H9 (cell line): ENCODE measurements around the gene TBX19. TPM values are rescaled to one million over a fixed set of nuclear protein-coding genes. Genes with fewer than 3 reads are reported as not detected.
A peak's percentile ranks its signal among the peaks of the same experiment; 100 is the strongest.

ENCODE experiments used
- DNase-seq: peaks from one replicate; pipeline ENCODE4 v3.0.0-alpha.2; 2017
- H2AFZ ChIP-seq: one replicate; pipeline ENCODE4 v1.6.1; 2013; ENCODE audit warnings: mild to moderate bottlenecking, low read length, control low read depth, moderate library complexity
- H2AK5ac ChIP-seq: 2 replicates; pipeline ENCODE4 v1.6.1; 2013; ENCODE audit warnings: low read length, control low read depth, mixed read lengths; ENCODE audit not compliant: insufficient read length
- H2BK120ac ChIP-seq: one replicate; pipeline ENCODE4 v1.6.1; 2013; ENCODE audit warnings: low read depth, mild to moderate bottlenecking, low read length, control low read depth, inconsistent platforms; ENCODE audit not compliant: poor library complexity, severe bottlenecking
- H2BK12ac ChIP-seq: 2 replicates; pipeline ENCODE4 v1.6.1; 2013; ENCODE audit warnings: low read length, control low read depth, mixed read lengths, low read depth; ENCODE audit not compliant: insufficient read length
- H2BK15ac ChIP-seq: 2 replicates; pipeline ENCODE4 v1.6.1; 2013; ENCODE audit warnings: low read depth, low read length, control low read depth
- H2BK20ac ChIP-seq: one replicate; pipeline ENCODE4 v1.6.1; 2013; ENCODE audit warnings: low read depth, mild to moderate bottlenecking, low read length, control low read depth, inconsistent platforms; ENCODE audit not compliant: poor library complexity, severe bottlenecking
- H2BK5ac ChIP-seq: 2 replicates; pipeline ENCODE4 v1.6.1; 2013; ENCODE audit warnings: low read length, control low read depth, mixed read lengths; ENCODE audit not compliant: insufficient read length
- H3K14ac ChIP-seq: 2 replicates; pipeline ENCODE4 v1.6.1; 2013; ENCODE audit warnings: low read length, control low read depth; ENCODE audit not compliant: insufficient read depth
- H3K18ac ChIP-seq: 2 replicates; pipeline ENCODE4 v1.6.1; 2013; ENCODE audit warnings: low read depth, mild to moderate bottlenecking, mixed read lengths, low read length, control low read depth; ENCODE audit not compliant: insufficient read length
- H3K23ac ChIP-seq: 2 replicates; pipeline ENCODE4 v1.6.1; 2013; ENCODE audit warnings: low read length, control low read depth, mixed read lengths, low read depth; ENCODE audit not compliant: insufficient read length
- H3K23me2 ChIP-seq: 2 replicates; pipeline ENCODE4 v1.6.1; 2013; ENCODE audit warnings: low read depth, mild to moderate bottlenecking, mixed read lengths, low read length, control low read depth; ENCODE audit not compliant: insufficient read length, poor library complexity, severe bottlenecking
- H3K27ac ChIP-seq: 2 replicates; pipeline ENCODE4 v1.5.1; 2013; ENCODE audit warnings: low read length, control low read depth, mixed read lengths, low read depth; ENCODE audit not compliant: insufficient read length
- H3K27me3 ChIP-seq: 2 replicates; pipeline ENCODE4 v1.6.1; 2013; ENCODE audit warnings: low read length, control low read depth, inconsistent platforms; ENCODE audit not compliant: insufficient read depth
- H3K4ac ChIP-seq: 2 replicates; pipeline ENCODE4 v1.6.1; 2013; ENCODE audit warnings: low read depth, mild to moderate bottlenecking, control low read depth, inconsistent platforms, low read length, moderate library complexity
- H3K4me1 ChIP-seq: 2 replicates; pipeline ENCODE4 v1.6.1; 2013; ENCODE audit warnings: low read length, control low read depth, inconsistent platforms; ENCODE audit not compliant: insufficient read depth
- H3K4me2 ChIP-seq: 2 replicates; pipeline ENCODE4 v1.6.1; 2013; ENCODE audit warnings: low read length, control low read depth, mixed read lengths; ENCODE audit not compliant: insufficient read length, insufficient read depth
- H3K56ac ChIP-seq: 2 replicates; pipeline ENCODE4 v1.6.1; 2013; ENCODE audit warnings: low read depth, mild to moderate bottlenecking, mixed read lengths, low read length, control low read depth; ENCODE audit not compliant: insufficient read length
- H3K79me1 ChIP-seq: 2 replicates; pipeline ENCODE4 v1.6.1; 2013; ENCODE audit warnings: low read depth, mild to moderate bottlenecking, moderate library complexity, low read length, control low read depth, inconsistent platforms; ENCODE audit not compliant: insufficient read depth, poor library complexity, severe bottlenecking
- H3K79me2 ChIP-seq: 2 replicates; pipeline ENCODE4 v1.6.1; 2013; ENCODE audit warnings: low read length, control low read depth, inconsistent platforms; ENCODE audit not compliant: insufficient read depth
- H3K9ac ChIP-seq: 2 replicates; pipeline ENCODE4 v1.6.1; 2013; ENCODE audit warnings: low read length, control low read depth, mixed read lengths; ENCODE audit not compliant: insufficient read length; ENCODE audit errors: extremely low read depth
- H3K9me3 ChIP-seq: one replicate; pipeline ENCODE4 v1.6.1; 2013; ENCODE audit warnings: low read depth, low read length, inconsistent platforms; ENCODE audit not compliant: control insufficient read depth
- H3T11ph ChIP-seq: one replicate; pipeline ENCODE4 v1.6.1; 2013; ENCODE audit warnings: mild to moderate bottlenecking, low read length, control low read depth, inconsistent platforms
- H4K20me1 ChIP-seq: one replicate; pipeline ENCODE4 v1.6.1; 2013; ENCODE audit not compliant: control insufficient read depth, insufficient read length, insufficient read depth
- H4K5ac ChIP-seq: 2 replicates; pipeline ENCODE4 v1.6.1; 2013; ENCODE audit warnings: low read depth, mild to moderate bottlenecking, mixed read lengths, low read length, control low read depth; ENCODE audit not compliant: insufficient read length
- H4K8ac ChIP-seq: replicated peaks from 2 replicates; pipeline ENCODE4 v1.6.1; 2013; ENCODE audit warnings: low read length, control low read depth, mixed read lengths, low read depth; ENCODE audit not compliant: insufficient read length
- H4K91ac ChIP-seq: 2 replicates; pipeline ENCODE4 v1.6.1; 2013; ENCODE audit warnings: low read depth, mild to moderate bottlenecking, moderate library complexity, mixed read lengths, low read length, control low read depth; ENCODE audit not compliant: insufficient read length
- H3K27ac Mint-ChIP-seq, 3 experiments: 2 replicates in 2 of 3; 3 replicates in 1 of 3; pipeline ENCODE4 v1.8.0; 2020 to 2021; ENCODE audit warnings: mixed read lengths in 3 of 3, mild to moderate bottlenecking in 1 of 3, moderate library complexity in 1 of 3
- H3K27me3 Mint-ChIP-seq: 2 replicates; pipeline ENCODE4 v1.8.0; 2021; ENCODE audit warnings: low read depth, mild to moderate bottlenecking, moderate library complexity, mixed read lengths
- H3K36me3 Mint-ChIP-seq, 3 experiments: 2 replicates in 2 of 3; 3 replicates in 1 of 3; pipeline ENCODE4 v1.8.0; 2020 to 2021; ENCODE audit warnings: low read depth in 3 of 3, mixed read lengths in 3 of 3; ENCODE audit not compliant: insufficient read depth in 1 of 3
- H3K4me1 Mint-ChIP-seq, 2 experiments: 2 replicates each; pipeline ENCODE4 v1.8.0; 2020; ENCODE audit warnings: mixed read lengths in 2 of 2
- H3K4me3 Mint-ChIP-seq, 2 experiments: 2 replicates in 1 of 2; 3 replicates in 1 of 2; pipeline ENCODE4 v1.8.0; 2020 to 2021; ENCODE audit warnings: mild to moderate bottlenecking in 2 of 2, mixed read lengths in 2 of 2, moderate library complexity in 1 of 2
- H3K9me3 Mint-ChIP-seq, 2 experiments: 2 replicates in 1 of 2; 3 replicates in 1 of 2; pipeline ENCODE4 v1.8.0; 2020; ENCODE audit warnings: mild to moderate bottlenecking in 2 of 2, mixed read lengths in 2 of 2, moderate library complexity in 1 of 2
- WGBS: extraction: QIAGEN DNeasy Blood & Tissue Kit; methylation state at CpG from one replicate; pipeline ENCODE4 v1.1.7; 2013; ENCODE audit warnings: missing lambda C conversion rate, low lambda C conversion rate, mixed read lengths; ENCODE audit not compliant: insufficient read length; ENCODE audit errors: extremely low coverage; 5-methylcytosine and 5-hydroxymethylcytosine counted together
- total RNA-seq: library from RNA; stranded (reverse); gene quantifications from 2 replicates; pipeline ENCODE4 v1.2.1, GENCODE V29; 2021
- TF ChIP-seq, protein P1 (sequence below): fragments of 200-600 bp; sonication (generic); conservative IDR thresholded peaks from 3 replicates; pipeline ENCODE4 v1.8.0; 2021; ENCODE audit warnings: antibody characterized with exemption, mild to moderate bottlenecking

The TBX19 gene
- total RNA-seq, 1 experiment from 2014 or later, result 0.48 TPM

DNA sequence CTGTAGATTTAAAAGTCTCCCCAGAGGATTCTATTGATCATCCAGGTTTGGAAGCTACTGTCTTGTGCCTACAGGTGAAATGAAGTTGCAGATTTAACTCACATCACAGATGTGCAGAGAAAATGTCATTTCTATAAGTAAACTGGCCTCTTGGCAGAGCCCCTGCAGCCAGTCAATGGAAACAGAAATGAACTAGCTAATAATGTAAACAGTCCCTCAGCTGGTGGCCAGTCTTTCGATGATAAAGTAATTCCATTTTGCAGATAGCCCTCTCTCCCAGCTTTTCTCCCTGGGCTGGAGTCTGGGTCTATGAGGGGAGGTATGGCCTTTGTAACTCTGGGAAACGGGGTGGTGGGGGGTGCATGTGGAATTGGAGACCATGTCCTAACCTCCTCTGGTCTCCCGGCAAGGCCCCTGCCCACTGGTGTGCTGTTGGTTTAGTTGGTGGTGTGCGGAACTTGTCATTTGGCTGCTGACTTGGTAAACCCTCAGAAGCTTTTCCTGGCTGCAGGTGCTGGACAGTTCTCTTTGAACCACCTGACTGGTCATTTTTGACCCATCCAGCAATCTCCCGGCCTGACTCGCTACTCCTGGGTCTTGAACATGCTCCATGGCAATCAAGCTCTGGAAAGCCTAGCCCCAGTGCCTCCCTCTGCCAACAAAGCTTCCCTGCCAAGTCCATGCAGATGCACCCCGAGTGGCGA is 14.9 kb downstream of the TBX19 start:
- WGBS, result no CpG with 5 or more reads among the region's 8 CpGs

More for the DNA sequence above, 14.9 kb downstream of the TBX19 start:
- Histone ChIP-seq H4K8ac (no peak overlapping the region), H3K9ac (no peak overlapping the region), H2BK5ac (no peak overlapping the region), H4K20me1 (no peaks in the 10 kb centered on the region), H3K27me3 (no peaks in the 10 kb centered on the region), H3K79me2 (no peaks in the 10 kb centered on the region), H4K91ac (no peak overlapping the region), H3K23ac (no peak overlapping the region), H3K27ac (no peak overlapping the region), H2BK15ac (no peak overlapping the region), H2BK20ac (no peak overlapping the region), H3K9me3 (no peaks in the 10 kb centered on the region), H3K79me1 (no peaks in the 10 kb centered on the region), H3K4me1 (peaks cover 3% of the 10 kb centered on the region; the same call in 1 of the 2 replicates), H4K5ac (no peak overlapping the region), H3K4me2 (no peak overlapping the region), H2AFZ (no peak overlapping the region), H2BK120ac (no peak overlapping the region), H3K23me2 (no peaks in the 10 kb centered on the region), H2BK12ac (no peak overlapping the region), H3K14ac (no peak overlapping the region), H3K56ac (no peak overlapping the region), H2AK5ac (no peak overlapping the region), H3K4ac (no peak overlapping the region), H3T11ph (no peak overlapping the region), H3K18ac (no peak overlapping the region)
- Mint-ChIP-seq H3K27ac (peak overlapping the region in 1 of 3 experiments; percentile 18; a peak in 2 of 7 replicates), H3K27me3 (no peaks in the 10 kb centered on the region), H3K9me3 (peaks cover 0 to 2% of the 10 kb centered on the region in 2 experiments; a peak in 1 of 5 replicates), H3K4me3 (no peak overlapping the region), H3K4me1 (peaks cover 9 to 10% of the 10 kb centered on the region in 2 experiments), H3K36me3 (no peaks in the 10 kb centered on the region; a peak in 1 of 7 replicates)
- DNase-seq, result no peak
- TF ChIP-seq, protein P1, sequence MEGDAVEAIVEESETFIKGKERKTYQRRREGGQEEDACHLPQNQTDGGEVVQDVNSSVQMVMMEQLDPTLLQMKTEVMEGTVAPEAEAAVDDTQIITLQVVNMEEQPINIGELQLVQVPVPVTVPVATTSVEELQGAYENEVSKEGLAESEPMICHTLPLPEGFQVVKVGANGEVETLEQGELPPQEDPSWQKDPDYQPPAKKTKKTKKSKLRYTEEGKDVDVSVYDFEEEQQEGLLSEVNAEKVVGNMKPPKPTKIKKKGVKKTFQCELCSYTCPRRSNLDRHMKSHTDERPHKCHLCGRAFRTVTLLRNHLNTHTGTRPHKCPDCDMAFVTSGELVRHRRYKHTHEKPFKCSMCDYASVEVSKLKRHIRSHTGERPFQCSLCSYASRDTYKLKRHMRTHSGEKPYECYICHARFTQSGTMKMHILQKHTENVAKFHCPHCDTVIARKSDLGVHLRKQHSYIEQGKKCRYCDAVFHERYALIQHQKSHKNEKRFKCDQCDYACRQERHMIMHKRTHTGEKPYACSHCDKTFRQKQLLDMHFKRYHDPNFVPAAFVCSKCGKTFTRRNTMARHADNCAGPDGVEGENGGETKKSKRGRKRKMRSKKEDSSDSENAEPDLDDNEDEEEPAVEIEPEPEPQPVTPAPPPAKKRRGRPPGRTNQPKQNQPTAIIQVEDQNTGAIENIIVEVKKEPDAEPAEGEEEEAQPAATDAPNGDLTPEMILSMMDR, result no peak
